ENCODE measurements around the gene AHRR.
"Not testable (repeated sequence)": the region's sequence is repeated elsewhere in the genome, so short reads cannot be mapped to it uniquely, and the experiment has no call there.

Gene AHRR

DNA sequence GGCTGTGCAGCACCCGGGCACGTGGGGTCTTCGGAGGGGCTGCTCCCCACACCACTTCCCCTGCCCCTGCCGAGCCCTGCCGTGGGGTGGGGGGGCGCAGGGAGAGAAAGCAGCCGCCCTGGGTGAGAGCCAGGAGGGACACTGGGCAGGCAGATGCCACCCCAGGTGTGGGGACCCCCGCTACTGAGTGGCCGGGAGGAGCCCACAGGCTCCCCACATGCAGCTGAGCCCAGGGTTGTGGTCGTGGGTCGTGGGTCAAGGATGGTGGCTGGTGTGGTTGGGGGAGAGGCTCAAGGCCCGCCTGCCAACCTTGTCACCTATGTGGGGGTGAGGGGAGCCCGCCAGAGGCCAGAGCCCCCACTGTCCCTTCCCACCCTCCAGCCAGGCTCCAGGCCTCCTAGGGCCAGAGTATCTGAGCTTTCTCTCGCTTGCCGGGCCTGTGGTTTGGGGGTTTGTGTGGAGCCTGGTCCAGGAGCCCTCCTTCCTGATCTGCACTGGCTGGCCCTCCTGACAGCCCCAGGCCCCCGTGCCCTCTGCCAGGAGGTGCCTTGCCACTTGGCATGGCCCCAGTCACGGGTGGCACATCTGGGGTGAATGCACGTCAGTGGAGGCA is 157.0 kb downstream of the AHRR start:
- DNase-seq = no peak

DNA sequence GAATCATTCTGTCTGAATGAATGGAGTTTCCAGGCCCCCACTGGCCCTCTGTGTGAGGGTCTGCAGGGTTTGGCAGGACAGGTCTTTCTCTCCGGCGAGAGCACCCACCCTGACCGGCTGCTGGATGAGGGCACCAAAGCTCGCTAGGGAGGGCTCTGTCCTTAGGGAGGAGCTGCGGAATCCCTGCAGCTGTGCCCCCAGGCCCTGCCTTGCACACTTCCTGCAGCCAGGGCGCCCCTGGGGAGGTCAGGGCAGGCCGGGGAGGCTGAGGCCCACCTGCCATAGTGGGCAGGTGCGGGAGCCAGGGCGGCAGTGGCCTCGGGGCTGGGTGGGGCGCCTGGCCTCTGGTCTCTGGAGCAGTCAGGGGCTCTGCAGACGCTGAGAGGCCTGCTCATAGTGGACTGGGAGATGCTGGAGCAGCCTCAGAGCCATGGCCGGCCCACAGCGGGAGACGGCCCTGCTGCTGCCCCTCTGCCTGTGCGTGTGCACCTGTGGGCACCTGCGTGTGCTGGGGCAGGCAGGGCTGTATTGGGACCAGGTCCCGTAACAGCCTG is 157.5 kb downstream of the AHRR start:
- no peak for DNase-seq

DNA sequence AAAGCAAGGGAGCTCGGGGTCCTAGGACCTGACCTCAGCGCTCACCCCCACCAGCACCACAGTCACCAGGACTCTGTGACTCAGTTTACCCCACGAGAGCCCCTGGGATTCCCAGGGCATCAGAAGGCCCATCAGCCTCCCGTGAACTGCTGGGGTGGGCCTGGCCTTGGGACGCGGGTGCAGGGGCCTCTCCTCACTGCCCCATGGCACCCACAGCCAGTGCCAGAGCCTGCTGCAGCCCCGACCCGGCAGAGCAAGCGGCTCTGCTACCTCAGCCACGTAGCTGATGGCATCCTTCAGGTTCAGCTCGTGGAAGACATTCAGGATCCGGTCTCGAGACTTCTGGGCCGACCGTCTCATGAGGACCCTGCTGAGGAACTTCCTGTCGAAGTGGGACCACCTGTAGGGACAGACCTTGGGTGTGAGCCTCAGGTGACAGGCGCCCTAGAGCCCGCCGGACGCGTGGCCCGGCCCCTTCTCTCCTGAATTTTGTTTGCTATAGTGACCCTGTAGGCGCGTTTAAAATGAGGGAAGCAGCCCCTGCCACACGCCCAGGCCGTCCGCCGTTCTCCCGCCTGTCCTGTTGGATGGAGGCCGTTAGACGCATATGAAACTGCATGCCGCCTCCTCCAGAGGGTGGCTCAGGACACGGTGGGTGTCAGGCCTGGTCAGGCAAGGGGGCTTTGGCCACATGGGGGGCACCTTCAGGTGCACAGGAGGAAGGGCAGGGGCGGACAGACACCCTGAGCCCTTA is 158.2 kb downstream of the AHRR start:
- no peak for DNase-seq

DNA sequence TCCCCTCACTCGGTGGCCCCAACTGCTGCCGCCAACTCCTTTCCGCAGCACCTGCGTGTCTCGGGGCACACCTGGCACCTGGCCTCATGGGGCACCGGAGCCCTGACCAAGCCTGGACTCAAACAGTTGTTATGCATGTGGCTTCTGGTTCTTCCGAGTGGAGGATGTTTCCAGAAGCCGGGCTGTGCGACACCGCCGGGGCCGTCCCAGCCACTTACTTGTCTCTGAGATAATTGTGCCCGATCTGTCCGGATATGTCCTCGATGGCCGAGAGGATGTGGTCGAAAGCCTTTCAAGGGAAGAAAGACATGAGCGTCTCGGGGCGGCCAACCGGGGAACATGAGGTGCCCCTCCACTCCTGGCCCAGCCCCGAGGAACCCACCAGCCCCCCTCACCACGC is 159.8 kb downstream of the AHRR start:
- no peak for DNase-seq

DNA sequence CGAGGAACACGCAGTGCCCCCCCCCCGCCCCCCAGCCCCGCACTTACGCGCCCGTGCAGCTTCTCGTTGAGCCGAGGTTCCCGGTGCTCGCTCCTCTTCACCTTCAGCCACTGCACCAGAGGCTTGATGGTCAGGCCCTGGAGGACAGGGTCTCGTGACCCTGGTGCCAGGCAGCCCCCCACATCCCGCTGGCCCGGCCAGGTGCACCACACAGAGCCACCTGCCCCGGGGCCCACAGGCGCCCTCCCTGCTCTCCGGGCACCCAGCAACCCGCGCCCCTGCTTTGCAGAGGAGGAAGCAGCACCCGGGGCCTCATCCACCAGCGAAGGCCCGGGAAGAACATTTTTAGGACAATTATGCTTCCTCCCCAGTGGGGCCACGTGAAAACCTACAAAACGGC is 160.5 kb downstream of the AHRR start:
- DNase-seq = no peak

DNA sequence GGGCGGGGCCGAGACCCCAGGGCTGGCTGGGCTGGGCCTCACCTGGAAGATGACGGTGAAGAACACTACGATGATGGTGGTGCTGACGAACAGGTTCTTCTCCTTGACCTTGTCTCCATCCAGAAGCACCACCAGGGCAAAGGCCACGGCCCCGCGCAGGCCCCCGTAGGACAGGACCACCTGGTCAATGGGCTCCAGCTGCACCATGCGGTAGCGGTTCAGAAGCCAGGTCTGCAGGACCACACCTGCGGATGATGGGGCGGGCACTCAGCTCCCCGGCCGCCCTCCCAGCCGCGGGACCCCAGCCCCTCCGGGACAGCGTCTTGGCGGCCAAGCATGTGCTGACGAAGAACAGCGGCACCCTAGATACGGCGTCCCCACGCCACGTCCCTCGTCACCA is 161.0 kb downstream of the AHRR start:
- no peak for DNase-seq

DNA sequence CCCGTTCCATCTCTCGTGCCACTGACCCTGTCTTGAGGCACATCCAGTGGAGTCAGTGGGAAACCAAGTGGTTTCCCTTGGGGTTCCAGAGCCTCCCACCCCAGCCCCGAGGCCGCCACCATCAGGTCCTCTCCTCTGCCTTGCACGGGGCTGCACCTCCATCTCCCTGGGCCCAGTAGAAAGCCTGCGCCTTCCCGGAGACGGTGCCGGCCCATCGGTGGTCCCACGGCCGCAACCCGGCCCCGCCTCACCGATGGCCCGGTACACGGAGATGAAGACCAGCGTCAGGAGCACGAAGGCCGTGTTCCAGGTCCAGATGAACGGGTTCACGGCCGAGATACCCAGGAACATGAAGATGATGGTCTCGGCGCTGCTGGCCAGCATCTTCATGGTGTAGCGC is 161.5 kb downstream of the AHRR start:
- DNase-seq = no peak

DNA sequence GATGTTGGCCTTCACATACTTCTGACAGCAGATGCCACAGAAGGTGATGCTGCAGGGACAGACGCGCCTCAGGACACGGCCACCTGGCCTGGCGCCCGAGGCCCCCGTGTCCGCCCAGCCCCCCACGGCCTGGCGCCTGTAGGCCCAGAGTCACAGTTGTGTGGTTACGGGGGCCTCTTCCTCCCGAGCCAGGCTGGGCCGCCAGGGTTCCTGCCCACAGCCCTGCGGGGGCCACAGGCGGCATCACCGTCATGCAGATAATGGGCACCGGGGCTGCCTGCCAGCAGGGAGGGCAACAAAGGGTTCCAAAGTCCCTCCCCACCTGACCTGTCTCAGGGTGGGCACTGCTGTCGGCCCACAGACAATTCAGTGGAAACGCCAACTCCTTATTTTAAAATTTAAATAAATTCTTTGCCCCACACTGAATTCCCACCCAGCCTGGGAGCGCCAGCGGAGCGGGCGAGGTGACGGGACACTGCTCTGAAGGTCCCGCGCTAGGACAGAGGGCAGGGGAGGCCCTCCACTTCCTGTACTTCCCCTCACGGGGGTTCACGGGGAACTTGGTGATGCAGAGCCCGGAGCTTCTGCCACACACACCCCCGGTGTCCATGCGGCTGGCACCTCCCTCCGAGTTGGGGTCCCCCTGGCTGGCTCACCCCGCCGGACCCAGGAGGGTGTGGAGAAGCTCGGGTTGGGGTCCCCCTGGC is 162.1 kb downstream of the AHRR start:
- DNase-seq = no peak

DNA sequence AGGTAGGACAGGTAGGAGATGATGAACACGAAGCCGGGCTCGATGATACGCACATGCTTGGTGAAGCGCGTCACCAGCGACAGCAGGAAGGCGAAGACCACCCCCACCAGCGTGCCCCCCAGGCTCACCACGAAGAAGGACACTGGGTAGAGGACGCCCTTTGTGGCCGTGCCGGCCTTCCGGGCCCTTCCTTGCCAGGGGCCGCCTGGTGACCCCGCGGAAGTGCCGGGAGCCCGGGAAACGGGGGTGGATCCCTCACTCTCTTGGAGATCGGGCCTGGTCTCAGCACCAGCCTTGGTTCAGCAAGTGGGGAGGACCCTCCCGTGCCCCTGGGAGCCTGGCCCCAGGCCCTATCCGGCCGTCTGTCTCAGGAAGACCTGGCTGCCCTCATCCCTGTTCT is 163.0 kb downstream of the AHRR start:
- no peak for DNase-seq

DNA sequence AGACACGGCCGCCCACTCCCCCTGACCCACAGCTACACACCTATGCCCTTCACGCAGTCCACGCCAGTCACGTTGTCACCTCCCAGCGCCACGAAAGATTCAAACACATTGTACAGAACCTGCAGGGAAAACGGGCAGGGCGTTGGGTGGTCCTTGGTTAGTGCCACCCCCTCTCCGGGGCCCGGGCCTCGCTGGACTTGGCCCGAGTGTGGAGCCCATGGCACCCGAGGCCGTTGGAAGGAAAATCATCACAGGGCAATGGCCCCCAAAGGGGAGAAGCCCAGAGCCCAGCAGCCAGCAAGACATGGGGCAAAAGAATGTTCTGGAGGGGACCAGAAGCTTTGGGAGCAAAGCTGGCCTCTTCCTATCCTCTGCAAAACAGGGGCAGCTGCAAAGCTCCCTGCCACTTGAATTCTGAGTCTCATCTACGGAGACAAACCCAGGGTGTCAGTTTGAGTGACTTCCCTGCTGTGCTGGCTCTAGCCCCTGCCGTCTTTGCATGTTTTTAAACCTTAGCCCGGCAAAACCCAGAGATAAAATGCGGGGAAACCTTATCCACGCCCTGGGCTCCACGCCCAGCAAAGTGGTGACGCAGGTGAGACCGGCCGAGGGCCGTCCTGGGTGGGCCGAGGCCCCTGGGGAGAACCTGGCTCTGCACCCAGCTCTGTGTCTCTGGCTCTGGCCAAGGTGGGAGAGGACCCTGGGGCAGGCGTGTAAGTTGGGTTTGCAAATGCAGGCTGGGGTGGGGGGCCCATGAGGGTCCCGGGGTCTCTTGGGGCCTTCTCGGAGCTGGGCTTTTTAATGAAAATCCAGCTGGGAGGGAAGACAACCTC is 163.8 kb downstream of the AHRR start:
- no peak for DNase-seq

DNA sequence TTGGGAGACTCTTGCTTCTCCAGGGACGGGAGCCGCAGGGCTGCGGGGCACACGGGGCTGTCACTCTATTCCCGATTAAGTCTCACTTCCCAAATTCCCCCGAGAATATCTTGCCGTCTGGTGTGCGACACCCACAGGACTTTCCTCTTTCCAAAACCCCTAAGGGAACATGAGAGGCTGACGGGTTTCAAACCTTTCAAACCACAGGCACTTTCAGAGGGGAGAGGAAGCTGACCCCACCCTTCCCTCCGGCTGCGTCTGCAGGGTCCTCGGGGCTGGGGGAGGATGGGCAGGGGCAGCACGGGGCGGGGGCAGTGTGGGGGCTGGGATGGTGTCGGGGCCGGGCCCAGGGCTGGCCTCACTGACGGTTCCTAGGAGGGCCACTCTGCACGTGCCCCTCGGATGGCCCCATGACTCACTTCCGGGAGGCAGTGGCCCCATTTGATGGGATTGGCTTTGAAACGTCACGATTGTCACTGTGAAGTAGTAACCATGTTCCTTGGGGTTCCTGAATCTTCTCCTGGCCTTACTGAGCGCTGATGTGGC is 164.5 kb downstream of the AHRR start:
- no peak for DNase-seq

DNA sequence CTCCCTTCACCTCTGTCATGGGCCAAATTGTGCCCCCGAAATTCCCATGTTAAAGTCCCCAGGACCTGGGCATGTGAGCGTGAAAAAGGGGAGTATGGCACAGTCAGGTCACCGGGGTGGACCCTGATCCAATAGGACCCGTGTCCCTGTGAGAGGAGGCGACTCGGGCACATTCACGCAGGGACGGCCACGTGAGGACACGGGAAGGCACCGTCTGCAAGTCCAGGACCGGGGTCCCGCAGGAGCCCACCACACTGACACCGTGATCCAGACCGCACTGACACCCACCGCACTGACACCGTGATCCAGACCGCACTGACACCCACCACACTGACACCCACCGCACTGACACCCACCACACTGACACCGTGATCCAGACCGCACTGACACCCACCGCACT is 165.1 kb downstream of the AHRR start:
- DNase-seq = not testable (repeated sequence)

Measured in stimulated activated CD4-positive, alpha-beta T cell treated with anti-CD3 and anti-CD28 coated beads, Interleukin-1b, Interleukin-23, amount 100 ng/mL, for 48 hours (primary cell).